CD4-positive, alpha-beta memory T cell (primary cell): ENCODE data around the gene NEU4. TPM values are rescaled to one million over a fixed set of nuclear protein-coding genes. Genes with fewer than 3 reads are reported as not detected.

Experiments
- CTCF ChIA-PET: fragments of 350-600 bp; sonication (Branson Sonifier 250); formaldehyde crosslinking; loops from one replicate; lab custom pipeline; 2021; ENCODE audit warnings: inconsistent platforms; ENCODE audit not compliant: partially characterized antibody; lab: Charles Lee
- POLR2A ChIA-PET: fragments of 350-600 bp; sonication (Branson Sonifier 250); formaldehyde crosslinking; loops from one replicate; lab custom pipeline; 2021; ENCODE audit not compliant: partially characterized antibody; lab: Charles Lee
- DNase-seq, 5 donors: peaks; one replicate each; pipeline versions ENCODE4 v3.0.0 to v3.0.0-alpha.2; 2020 to 2022; ENCODE audit warnings: mixed read lengths in 1 of 5
- H3K27ac ChIP-seq: one replicate; pipeline ENCODE4 v1.7.0; 2013; ENCODE audit warnings: low read depth, low read length
- H3K27me3 ChIP-seq: 2 replicates; pipeline ENCODE4 v1.7.0; 2013; ENCODE audit warnings: mild to moderate bottlenecking, low read length, moderate library complexity; ENCODE audit not compliant: insufficient read depth
- H3K36me3 ChIP-seq: 2 replicates; pipeline ENCODE4 v1.7.0; 2013; ENCODE audit warnings: mild to moderate bottlenecking, low read length, moderate library complexity; ENCODE audit not compliant: insufficient read depth
- H3K4me1 ChIP-seq: 2 replicates; pipeline ENCODE4 v1.7.0; 2013; ENCODE audit warnings: mild to moderate bottlenecking, low read length, moderate library complexity; ENCODE audit not compliant: insufficient read depth
- H3K4me3 ChIP-seq, 2 donors: one replicate each; pipeline ENCODE4 v1.7.0; 2013; ENCODE audit warnings: low read length in 2 of 2, mild to moderate bottlenecking in 1 of 2
- H3K9me3 ChIP-seq, 2 donors: one replicate each; pipeline ENCODE4 v1.7.0; 2013; ENCODE audit warnings: low read length in 2 of 2, control low read depth in 1 of 2; ENCODE audit not compliant: control insufficient read depth in 1 of 2
- H3K27ac Mint-ChIP-seq, 7 donors: one replicate each; pipeline ENCODE4 v1.8.0; 2020 to 2021; ENCODE audit warnings: mixed read lengths in 7 of 7, mild to moderate bottlenecking in 6 of 7, inconsistent platforms in 3 of 7, moderate library complexity in 3 of 7
- H3K27me3 Mint-ChIP-seq, 2 donors: one replicate each; pipeline ENCODE4 v1.8.0; 2020 to 2021; ENCODE audit warnings: mixed read lengths in 2 of 2
- H3K36me3 Mint-ChIP-seq, 2 donors: one replicate each; pipeline ENCODE4 v1.8.0; 2020 to 2021; ENCODE audit warnings: mixed read lengths in 2 of 2, inconsistent platforms in 1 of 2, mild to moderate bottlenecking in 1 of 2
- H3K4me1 Mint-ChIP-seq, 4 donors: one replicate each; pipeline ENCODE4 v1.8.0; 2020 to 2021; ENCODE audit warnings: mixed read lengths in 4 of 4, mild to moderate bottlenecking in 1 of 4
- H3K4me3 Mint-ChIP-seq, 8 donors: one replicate each; pipeline ENCODE4 v1.8.0; 2020 to 2021; ENCODE audit warnings: mixed read lengths in 8 of 8, mild to moderate bottlenecking in 7 of 8, moderate library complexity in 6 of 8, inconsistent platforms in 3 of 8
- H3K9me3 Mint-ChIP-seq, 8 donors: one replicate each; pipeline ENCODE4 v1.8.0; 2020 to 2021; ENCODE audit warnings: mixed read lengths in 8 of 8, mild to moderate bottlenecking in 5 of 8, inconsistent platforms in 3 of 8, moderate library complexity in 1 of 8
- intact Hi-C: fragments of 100-400 bp; cut with micrococcal nuclease; formaldehyde crosslinking; loops from one replicate; pipeline ENCODE4 v1.15.1; 2023
- polyA plus RNA-seq, 2 donors: library from polyadenylated mRNA; unstranded; fragments of 300-500 nt; fragmentation: Illumina TruSeq; gene quantifications; one replicate each; pipeline ENCODE4 v1.2.3, GENCODE V29; 2021
- total RNA-seq, 2 experiments: library from RNA; stranded (reverse); gene quantifications; one replicate each; pipeline ENCODE4 v1.2.3, GENCODE V29; 2021

Gene NEU4
- total and polyA plus RNA-seq, 4 experiments from 2014 or later, result 0.14 to 1.3 TPM; not detected in 2

DNA sequence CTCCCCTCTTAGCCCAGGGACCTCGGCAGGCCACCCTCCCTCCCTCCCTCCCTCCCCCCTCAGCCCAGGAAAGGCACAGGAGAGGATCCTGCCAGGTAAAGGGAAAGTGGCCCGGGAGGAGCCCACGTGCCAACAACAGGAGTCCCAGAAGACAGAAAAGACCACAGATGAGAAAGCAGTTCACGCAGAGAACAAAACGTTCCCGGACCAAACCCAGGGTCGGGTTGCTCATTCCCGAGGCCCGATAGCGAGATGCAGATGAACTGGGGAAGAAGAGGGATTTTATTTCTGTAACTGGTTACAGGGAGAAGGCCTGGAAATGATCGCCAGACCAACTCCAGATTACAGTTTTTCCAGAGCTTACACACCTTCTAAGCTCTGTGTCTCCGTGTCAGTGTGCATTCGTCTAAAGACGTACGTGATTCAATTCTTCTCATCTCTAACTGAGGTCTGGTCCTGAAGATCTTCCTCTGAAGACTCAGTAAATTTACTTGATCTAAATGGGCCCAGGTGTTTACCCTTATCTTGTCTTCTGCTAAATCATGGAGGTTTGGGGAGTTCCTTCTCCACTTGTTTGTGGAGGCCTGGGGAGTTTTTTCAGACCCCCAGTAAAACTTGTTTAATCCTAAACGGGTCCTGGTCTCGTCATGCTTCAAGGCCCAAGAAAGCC, 807 bp upstream of the NEU4 start:
- no peaks in the 10 kb centered on the region for H3K9me3 ChIP-seq
- peaks cover 15% of the 10 kb centered on the region for H3K4me1 ChIP-seq
- no peaks in the 10 kb centered on the region for H3K36me3 ChIP-seq
- H3K27me3 ChIP-seq, result no peaks in the 10 kb centered on the region
- Mint-ChIP-seq H3K4me1 (peaks cover 2 to 11% (median 5%) of the 10 kb centered on the region in 4 donors), H3K36me3 (no peaks in the 10 kb centered on the region), H3K4me3 (peak overlapping the region in 1 of 8 donors; percentile 20), H3K27me3 (no peaks in the 10 kb centered on the region), H3K9me3 (no peaks in the 10 kb centered on the region), H3K27ac (peak overlapping the region in 2 of 7 donors; percentile 53 to 72)
- POLR2A ChIA-PET, result no interaction called here
- CTCF ChIA-PET, result no interaction called here
- H3K4me3 ChIP-seq, result no peak overlapping the region
- intact Hi-C loops, result no loop called here
- no peak for DNase-seq
- H3K27ac ChIP-seq, result no peak overlapping the region

DNA sequence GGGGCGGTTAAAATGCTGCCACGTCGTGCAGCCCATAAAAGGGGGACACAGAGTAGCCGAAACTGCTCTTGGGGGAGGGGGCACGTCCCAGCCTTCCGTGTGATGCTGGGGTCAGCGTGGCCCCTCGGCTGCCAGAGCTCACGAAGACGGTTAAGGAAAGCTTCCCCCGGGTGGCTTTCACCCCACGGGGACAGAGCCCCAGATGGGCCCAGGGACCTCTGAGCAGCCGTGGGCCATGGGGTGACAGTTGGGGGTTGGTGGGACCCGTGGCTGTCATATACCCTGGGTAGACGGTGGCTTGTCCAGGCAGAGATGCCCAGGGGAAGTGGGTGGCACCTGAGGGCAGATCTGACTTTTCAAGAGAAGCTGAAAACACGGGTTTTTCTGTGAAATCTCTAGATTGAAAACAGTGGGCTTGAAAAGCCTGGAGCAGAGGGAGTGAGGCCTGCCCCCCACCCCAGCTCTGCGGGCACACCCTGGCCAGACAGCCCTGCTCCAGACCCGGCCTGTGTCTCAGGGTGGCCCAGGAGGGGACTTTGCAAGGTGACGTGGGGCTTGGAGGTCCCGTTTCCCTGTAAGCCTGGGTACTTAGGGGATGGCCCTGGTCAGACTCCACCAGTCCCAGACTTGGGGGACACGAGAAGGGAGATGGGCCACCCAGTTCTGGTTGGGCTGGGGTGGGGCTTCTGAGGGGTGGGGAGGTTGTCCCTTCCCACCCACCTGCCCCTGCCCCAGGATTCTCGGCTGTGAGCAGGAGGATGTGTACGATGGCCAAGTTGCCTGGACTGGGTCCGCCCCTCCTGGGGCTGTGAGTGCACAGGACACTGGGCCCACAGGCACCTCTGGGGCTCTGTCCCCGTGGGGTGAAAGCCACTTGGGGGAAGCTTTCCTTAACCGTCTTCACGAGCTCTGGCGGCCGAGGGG, 652 bp downstream of the NEU4 start:
- POLR2A ChIA-PET, result no interaction called here
- no peaks in the 10 kb centered on the region for H3K27me3 ChIP-seq
- H3K4me3 ChIP-seq, result no peak overlapping the region
- peak overlapping the region in 1 of 7 donors; percentile 68 for H3K27ac Mint-ChIP-seq
- no peaks in the 10 kb centered on the region for H3K9me3 Mint-ChIP-seq
- no peaks in the 10 kb centered on the region for H3K27me3 Mint-ChIP-seq
- no peaks in the 10 kb centered on the region for H3K36me3 Mint-ChIP-seq
- H3K36me3 ChIP-seq, result no peaks in the 10 kb centered on the region
- H3K4me3 Mint-ChIP-seq, result no peak overlapping the region
- DNase-seq, result no peak
- H3K4me1 Mint-ChIP-seq, result peaks cover 0 to 4% (median 2%) of the 10 kb centered on the region in 4 donors
- no peak overlapping the region for H3K27ac ChIP-seq
- H3K4me1 ChIP-seq, result peaks cover 3% of the 10 kb centered on the region
- intact Hi-C loops, result no loop called here
- H3K9me3 ChIP-seq, result no peaks in the 10 kb centered on the region
- CTCF ChIA-PET, result no interaction called here

DNA sequence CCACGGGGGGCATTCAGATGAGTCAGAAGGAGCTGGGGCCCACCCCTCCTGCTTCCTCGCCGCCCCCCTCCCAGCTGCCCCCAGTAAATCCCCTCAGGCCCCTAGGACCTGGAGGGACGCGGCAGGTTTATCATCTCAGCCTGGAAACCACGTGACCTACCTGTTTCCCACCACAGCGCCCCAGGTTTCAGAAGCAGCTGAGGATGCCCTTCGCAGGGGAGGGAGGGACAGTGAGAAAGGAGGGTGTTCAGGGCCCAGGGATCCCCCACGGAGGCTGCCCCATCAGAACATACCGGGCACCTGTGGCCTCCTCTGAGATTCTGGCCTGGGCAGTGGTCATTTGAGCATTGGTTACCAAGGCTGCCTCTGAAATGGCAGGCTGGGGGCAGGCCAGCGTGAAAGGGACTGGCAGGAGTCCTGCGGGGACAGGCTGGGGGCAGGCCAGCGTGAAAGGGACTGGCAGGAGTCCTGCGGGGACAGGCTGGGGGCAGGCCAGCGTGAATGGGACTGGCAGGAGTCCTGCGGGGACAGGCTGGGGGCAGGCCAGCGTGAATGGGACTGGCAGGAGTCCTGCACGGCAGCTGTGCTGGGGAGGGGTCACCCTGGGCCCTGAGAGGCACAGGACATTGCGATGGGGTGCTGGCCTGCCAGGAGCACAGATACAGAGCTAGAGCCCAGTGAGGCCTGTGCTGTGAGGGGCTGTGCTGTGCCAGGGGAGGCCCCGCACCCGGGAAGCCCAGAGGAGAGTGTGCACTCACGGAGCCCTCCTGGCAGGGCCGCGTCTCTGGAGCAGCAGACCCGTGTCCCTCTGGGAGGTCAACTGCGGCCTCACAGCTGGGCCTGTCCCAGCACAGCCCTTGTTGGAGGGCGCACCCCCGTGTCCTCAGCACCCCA, 1.6 kb downstream of the NEU4 start:
- Mint-ChIP-seq H3K4me1 (no peaks in the 10 kb centered on the region), H3K4me3 (no peak overlapping the region), H3K36me3 (no peaks in the 10 kb centered on the region), H3K9me3 (no peaks in the 10 kb centered on the region), H3K27me3 (no peaks in the 10 kb centered on the region), H3K27ac (peak overlapping the region in 1 of 7 donors; percentile 4)
- ChIA-PET CTCF (no interaction called here), POLR2A (no interaction called here)
- intact Hi-C loops, result no loop called here
- H3K4me1 ChIP-seq, result no peaks in the 10 kb centered on the region
- H3K36me3 ChIP-seq, result no peaks in the 10 kb centered on the region
- no peak overlapping the region for H3K27ac ChIP-seq
- H3K4me3 ChIP-seq, result no peak overlapping the region
- H3K9me3 ChIP-seq, result no peaks in the 10 kb centered on the region
- H3K27me3 ChIP-seq, result no peaks in the 10 kb centered on the region
- DNase-seq, result no peak

DNA sequence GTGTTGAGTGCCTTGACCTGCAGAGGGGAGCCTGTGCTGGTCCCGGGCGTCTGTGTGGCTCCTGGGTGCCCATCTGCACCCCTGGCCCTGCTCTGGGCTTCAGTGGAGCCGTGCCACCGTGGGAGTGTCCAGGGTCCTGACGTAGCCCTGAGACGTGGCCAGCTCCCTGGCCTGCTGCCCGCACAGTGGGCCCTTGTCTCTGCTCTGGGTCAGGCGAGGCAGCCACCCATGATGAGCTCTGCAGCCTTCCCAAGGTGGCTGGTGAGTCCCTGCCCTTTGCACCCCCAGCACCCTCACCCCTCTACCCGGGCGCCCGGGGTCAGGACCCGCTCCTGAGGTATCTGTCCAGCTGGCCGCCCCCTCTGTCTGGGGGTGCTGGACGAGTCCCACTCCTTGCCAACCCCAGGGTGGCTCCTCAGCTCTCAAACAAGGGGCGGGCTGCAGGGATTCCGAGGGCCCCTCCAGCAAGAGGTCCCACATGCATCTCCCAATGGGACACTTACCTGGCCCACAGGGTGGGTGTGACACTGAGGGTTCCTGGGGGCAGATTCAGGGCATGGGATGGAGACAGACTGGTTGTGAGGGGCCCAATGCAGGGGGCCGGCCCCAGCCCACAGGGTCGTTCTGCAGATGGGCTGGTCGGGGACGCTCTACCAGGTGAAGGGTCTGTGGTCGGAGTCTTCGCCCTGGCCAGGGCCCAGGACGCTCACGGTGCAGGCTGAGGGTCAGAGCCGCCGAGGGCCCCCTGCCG, 2.4 kb downstream of the NEU4 start:
- Mint-ChIP-seq H3K36me3 (no peaks in the 10 kb centered on the region), H3K27ac (no peak overlapping the region), H3K9me3 (no peaks in the 10 kb centered on the region), H3K4me1 (no peaks in the 10 kb centered on the region), H3K27me3 (no peaks in the 10 kb centered on the region), H3K4me3 (no peak overlapping the region)
- intact Hi-C loops, result no loop called here
- Histone ChIP-seq H3K9me3 (no peaks in the 10 kb centered on the region), H3K27ac (no peak overlapping the region), H3K27me3 (no peaks in the 10 kb centered on the region), H3K36me3 (no peaks in the 10 kb centered on the region), H3K4me3 (no peak overlapping the region), H3K4me1 (no peaks in the 10 kb centered on the region)
- POLR2A ChIA-PET, result no interaction called here
- CTCF ChIA-PET, result no interaction called here
- DNase-seq, result no peak

DNA sequence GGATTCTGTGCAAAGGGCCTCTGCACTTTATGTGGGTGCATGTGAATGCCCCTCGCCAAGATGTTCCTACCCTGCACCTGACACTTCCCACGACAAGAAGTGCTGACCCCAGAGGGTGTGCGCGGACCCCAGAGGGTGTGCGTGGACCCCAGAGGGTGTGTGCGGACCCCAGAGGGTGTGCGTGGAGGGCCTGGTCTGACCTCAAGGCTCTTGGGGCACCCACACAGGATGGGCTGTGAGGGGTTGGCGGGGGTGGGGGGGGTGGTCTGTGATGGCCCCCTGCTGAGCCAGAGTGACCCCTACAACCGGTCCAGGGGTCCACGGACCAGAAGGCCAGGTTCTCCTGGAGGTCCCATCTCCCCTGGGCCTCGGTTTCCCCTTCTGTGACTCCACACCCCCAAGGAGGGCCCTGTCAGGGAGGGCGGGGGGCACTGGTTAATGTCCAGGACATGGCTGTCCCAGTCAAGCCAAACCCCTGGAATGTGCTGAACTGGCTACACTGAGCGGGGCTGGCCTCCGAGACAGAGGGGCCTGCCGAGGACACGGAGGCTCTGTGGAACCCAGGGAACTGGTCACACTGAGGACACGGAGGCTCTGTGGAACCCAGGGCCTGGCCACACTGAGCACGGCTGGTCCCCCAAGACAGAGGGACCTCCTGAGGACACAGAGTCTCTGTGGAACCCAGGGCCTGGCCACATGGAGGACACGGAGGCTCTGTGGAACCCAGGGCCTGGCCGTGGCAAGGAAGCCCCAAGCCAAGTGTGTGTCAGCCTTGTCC, 3.1 kb downstream of the NEU4 start:
- DNase-seq, result no peak
- no peaks in the 10 kb centered on the region for H3K36me3 Mint-ChIP-seq
- H3K27me3 Mint-ChIP-seq, result no peaks in the 10 kb centered on the region
- Histone ChIP-seq H3K27me3 (no peaks in the 10 kb centered on the region), H3K36me3 (no peaks in the 10 kb centered on the region), H3K27ac (no peak overlapping the region), H3K9me3 (no peaks in the 10 kb centered on the region), H3K4me1 (peaks cover 5% of the 10 kb centered on the region), H3K4me3 (no peak overlapping the region)
- no peak overlapping the region for H3K4me3 Mint-ChIP-seq
- H3K9me3 Mint-ChIP-seq, result no peaks in the 10 kb centered on the region
- intact Hi-C loops, result no loop called here
- H3K4me1 Mint-ChIP-seq, result no peaks in the 10 kb centered on the region
- H3K27ac Mint-ChIP-seq, result no peak overlapping the region
- ChIA-PET CTCF (no interaction called here), POLR2A (no interaction called here)

DNA sequence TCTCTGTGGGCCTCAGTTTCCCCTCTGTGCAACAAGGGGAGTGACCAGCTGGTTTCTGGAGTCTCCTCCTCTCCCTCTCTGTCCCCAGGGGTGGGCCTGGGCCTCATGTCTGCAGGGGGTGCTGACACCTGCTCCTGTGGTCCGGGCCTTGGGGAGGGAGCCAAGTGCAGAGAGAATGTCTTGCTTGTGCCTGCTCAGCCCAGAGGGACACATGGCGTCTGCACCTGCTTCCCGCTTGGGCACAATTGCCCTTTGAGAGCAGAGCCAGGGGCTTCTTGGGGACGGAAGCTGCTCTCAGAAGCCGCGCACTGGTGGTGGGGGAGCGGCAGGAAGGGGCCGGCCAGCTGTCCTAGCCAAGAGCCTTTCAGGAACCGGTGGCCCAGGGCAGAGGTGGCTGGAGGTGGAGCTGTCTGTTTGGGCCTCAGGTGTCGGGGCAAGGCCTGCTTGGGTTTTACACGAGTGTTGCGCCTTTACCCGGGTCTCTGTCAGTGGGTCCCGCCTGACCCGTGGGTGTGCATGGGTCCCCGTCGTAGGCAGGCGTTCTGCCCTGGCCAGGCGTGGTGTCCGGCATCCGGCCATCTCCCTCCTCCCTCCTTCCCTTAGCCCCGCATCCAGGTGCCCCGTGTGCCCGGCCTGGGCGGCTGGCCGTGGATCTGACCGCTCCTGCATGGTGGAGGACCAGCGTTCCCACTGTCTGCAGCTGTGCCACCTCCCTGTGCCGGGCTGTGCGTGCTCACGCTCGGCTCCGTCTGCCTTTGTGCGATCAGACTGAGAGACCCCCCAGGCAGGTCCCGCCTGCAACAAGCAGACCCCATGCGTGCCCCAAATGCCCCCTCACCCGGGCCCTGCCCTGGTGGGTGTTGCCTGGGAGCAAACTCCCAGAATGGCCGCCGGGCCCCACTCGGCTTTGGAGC, 4.0 kb downstream of the NEU4 start:
- H3K9me3 Mint-ChIP-seq, result no peaks in the 10 kb centered on the region
- CTCF ChIA-PET, result no interaction called here
- POLR2A ChIA-PET, result no interaction called here
- H3K27me3 ChIP-seq, result no peaks in the 10 kb centered on the region
- peak overlapping the region in 4 of 7 donors; percentile 16 to 75 (median 26) for H3K27ac Mint-ChIP-seq
- H3K27ac ChIP-seq, result no peak overlapping the region
- no peaks in the 10 kb centered on the region for H3K27me3 Mint-ChIP-seq
- no peaks in the 10 kb centered on the region for H3K9me3 ChIP-seq
- H3K4me1 ChIP-seq, result peaks cover 9% of the 10 kb centered on the region
- H3K36me3 ChIP-seq, result no peaks in the 10 kb centered on the region
- peaks cover 0 to 7% (median 6%) of the 10 kb centered on the region in 4 donors for H3K4me1 Mint-ChIP-seq
- no peak overlapping the region for H3K4me3 ChIP-seq
- intact Hi-C loops, result no loop called here
- no peaks in the 10 kb centered on the region for H3K36me3 Mint-ChIP-seq
- no peak overlapping the region for H3K4me3 Mint-ChIP-seq
- no peak for DNase-seq
